NCI-H146 treated with DMSO at 0.1 percent for 48 hours (cell line): ENCODE results near the gene CSF2RB.

Source experiments
- DNase-seq: peaks from one replicate; lab custom pipeline; 2025; ENCODE audit not compliant: unreplicated experiment; lab: John Stamatoyannopoulos, UW

The CSF2RB gene

GRCh38 chr22:36934418-36935312 is 21.2 kb downstream of the CSF2RB start:
- DNase-seq = no peak

- DNase-seq = no peak
Observed at GRCh38 chr22:36935313-36935610, 21.8 kb downstream of the CSF2RB start.

GRCh38 chr22:36935694-36936093 is 22.3 kb downstream of the CSF2RB start:
- DNase-seq = no peak

- DNase-seq = no peak
Observed at GRCh38 chr22:36936362-36937116, 23.1 kb downstream of the CSF2RB start.

DNA sequence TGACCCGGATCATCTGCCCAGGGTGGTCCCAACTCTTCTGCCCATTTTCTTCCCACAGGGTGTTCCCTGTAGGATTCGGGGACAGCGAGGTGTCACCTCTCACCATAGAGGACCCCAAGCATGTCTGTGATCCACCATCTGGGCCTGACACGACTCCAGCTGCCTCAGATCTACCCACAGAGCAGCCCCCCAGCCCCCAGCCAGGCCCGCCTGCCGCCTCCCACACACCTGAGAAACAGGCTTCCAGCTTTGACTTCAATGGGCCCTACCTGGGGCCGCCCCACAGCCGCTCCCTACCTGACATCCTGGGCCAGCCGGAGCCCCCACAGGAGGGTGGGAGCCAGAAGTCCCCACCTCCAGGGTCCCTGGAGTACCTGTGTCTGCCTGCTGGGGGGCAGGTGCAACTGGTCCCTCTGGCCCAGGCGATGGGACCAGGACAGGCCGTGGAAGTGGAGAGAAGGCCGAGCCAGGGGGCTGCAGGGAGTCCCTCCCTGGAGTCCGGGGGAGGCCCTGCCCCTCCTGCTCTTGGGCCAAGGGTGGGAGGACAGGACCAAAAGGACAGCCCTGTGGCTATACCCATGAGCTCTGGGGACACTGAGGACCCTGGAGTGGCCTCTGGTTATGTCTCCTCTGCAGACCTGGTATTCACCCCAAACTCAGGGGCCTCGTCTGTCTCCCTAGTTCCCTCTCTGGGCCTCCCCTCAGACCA is 24.0 kb downstream of the CSF2RB start:
- no peak for DNase-seq

DNA sequence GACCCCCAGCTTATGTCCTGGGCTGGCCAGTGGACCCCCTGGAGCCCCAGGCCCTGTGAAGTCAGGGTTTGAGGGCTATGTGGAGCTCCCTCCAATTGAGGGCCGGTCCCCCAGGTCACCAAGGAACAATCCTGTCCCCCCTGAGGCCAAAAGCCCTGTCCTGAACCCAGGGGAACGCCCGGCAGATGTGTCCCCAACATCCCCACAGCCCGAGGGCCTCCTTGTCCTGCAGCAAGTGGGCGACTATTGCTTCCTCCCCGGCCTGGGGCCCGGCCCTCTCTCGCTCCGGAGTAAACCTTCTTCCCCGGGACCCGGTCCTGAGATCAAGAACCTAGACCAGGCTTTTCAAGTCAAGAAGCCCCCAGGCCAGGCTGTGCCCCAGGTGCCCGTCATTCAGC is 24.6 kb downstream of the CSF2RB start:
- no peak for DNase-seq

- no peak for DNase-seq
Observed at GRCh38 chr22:36938886-36939285, 25.5 kb downstream of the CSF2RB start.

GRCh38 chr22:36940676-36941075 is 27.2 kb downstream of the CSF2RB start:
- no peak for DNase-seq

GRCh38 chr22:36942556-36942955 is 29.1 kb downstream of the CSF2RB start:
- DNase-seq = no peak

DNA sequence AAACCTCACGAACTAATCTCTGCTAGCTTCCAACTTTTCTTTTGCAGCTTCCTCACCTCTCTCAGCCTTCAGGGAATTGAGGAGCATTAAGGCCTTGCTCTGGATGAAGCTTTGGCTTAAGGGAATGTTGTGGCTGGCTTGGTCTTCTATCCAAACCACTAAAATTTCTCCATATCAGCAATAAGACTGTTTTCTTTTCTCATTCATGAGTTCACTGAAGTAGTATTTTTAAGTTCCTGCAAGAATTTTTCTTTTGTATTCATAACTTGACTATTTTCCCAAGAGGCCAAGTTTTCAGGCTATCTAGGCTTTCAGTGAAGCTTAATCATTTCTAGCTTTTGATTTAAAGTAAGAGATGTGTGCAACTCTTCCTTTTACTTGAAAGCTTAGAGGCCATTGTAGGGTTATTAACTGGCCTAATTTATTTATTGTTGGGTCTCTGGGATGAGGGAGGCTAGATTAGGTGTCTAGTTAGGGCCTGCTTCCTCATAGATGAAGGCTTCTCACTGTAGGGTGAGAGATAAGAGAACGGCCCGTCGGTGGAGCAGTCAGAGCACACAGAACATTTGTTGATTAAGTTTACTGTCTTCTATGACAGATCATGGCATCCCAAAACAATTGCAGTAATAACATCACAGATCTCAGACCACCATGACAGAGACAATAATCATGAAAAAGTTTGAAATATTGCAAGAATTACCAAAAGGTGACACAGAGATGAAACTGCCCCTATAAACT is 33.2 kb downstream of the CSF2RB start:
- no peak for DNase-seq

DNA sequence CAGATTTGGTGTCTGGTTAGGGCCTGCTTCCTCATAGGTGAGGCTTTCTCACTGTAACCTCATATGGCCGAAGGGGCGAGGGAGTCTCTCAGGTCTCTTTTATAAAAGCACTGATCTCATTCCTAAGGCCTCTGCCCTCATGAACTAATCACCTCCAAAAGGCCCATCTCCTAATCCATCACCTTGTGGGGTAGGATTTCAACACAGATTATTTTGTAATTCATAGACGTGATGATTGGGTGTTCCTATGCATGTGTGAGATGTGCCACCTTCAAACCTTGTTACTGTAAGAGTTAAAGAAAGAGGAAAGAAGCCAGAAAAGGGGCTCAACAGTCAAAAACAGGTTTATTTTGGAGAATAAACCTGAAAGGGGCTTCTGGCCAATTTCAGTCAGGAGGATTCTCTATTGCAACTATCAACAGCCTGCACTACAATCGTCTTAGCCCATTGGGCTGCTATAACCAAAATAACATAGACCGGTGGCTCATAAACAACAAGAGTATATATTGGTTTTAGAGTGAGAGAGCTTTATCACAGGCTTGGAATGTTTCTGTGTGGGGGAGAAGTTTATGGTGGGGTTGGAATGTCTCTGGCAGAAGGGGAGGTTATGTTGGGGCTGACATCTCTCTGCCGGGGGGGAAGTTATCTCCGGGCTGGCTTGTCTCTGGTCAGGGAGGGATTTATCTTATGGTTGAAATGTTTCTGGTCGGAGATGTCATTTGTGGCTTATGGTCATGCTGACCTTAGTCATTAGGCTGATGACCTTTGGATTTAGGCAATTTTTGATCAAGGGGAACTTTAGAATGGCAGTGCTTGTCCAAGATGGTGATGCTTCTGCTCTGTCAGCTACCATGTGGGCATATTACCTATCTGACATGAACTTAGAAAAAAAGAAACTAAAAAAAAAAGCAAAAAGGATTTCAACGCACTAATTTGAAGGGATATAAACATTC is 35.1 kb downstream of the CSF2RB start:
- DNase-seq = no peak

- no peak for DNase-seq
Observed at GRCh38 chr22:36950797-36951590, 37.6 kb downstream of the CSF2RB start.

- DNase-seq = no peak
Observed at GRCh38 chr22:36951746-36952145, 38.3 kb downstream of the CSF2RB start.

DNA sequence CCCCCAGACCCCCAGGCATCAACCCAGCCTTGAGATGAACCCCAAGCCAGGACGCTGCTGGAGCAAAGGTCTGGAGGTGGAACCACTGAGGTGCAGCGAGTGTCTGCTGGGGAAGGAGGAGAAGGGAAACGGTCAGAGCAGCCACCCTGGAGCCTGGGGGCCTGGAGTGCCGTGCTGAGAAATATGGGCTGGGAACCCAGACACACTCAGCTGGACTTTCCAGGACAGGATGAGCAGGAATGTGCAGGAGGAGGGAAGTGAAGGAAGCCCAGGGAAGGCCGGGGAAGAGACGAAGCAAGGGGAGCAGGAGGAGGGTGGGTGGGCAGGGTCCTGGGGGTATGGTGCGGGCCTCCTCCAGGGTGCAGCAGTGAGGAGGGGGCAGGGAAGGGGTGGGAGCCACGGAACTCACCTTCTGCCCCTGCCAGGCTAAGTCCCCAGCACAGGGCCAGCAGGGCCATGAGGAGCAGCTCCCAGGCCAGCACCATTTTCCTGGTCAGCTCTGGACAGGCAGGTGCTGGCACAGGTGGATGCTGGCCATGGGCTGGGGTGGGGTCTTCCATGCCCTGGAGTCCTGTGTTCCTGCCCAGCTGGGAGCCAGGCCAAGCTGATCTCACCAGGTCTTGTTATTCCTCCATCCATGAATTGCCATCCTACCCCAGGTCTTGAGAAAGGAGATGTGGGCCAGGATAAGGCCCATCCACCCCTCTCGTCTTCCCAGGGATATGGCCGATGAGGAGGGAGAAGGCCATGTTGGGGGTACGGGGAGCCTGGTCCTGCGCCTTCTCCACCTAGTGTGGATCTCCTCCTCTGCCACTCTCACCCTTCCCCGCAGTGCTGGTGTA is 40.0 kb downstream of the CSF2RB start:
- no peak for DNase-seq

- DNase-seq = no peak
Observed at GRCh38 chr22:36954251-36955014, 41.0 kb downstream of the CSF2RB start.

DNA sequence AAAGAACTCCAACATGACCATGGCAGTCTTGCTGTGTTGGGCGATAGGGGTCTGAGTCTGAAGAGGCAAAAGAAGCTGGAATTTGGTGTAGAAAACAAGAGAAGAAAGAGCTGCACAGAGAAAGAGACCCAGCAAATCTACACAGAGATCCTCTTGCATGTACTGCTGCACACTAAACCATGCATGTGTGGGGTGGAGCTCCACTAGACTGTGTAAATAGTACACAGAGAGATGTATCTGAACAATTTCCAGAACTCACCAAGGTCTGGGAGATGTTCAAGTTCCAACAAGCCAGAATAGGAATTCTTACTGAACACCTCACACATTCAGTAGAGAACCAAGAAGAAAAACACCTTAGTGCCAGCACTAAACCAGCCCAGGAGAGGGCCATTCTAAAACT is 42.3 kb downstream of the CSF2RB start:
- DNase-seq = no peak

DNA sequence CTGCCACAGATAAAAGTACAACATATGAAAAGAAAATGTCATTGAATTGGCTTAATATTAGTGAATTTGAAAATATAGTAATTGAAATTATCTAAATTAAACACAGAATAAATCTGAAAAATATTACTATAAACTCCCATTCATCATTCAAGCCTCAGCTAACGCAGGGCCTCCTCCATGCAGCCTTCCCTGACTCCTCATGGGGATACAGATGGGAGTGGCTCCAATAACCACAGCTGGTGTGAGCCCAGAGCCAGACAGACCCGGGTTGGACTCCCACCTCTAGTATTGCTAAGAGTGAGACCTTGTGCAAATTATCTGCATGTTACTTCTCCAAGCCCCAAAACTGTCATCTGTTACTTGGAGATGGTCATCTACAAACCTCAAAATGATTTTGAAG is 44.9 kb downstream of the CSF2RB start:
- no peak for DNase-seq

- no peak for DNase-seq
Observed at GRCh38 chr22:36961626-36962025, 48.2 kb downstream of the CSF2RB start.
